DOHH2 (cell line): ENCODE measurements around the gene AK9.

Source experiments
- EZH2phosphoT487 ChIP-seq: fragments of 200-600 bp; sonication (generic); IDR thresholded peaks from 2 replicates; pipeline ENCODE4 v1.6.1; 2017; ENCODE audit warnings: borderline replicate concordance, mild to moderate bottlenecking, antibody characterized with exemption, low read length, moderate library complexity, mixed read lengths
- TF ChIP-seq, protein P1 (sequence below): fragments of 200-600 bp; sonication (generic); IDR thresholded peaks from one replicate; pipeline ENCODE4 v1.5.1; 2014; ENCODE audit warnings: antibody characterized with exemption, mild to moderate bottlenecking, low read depth, low read length; ENCODE audit not compliant: poor library complexity, severe bottlenecking

DNA sequence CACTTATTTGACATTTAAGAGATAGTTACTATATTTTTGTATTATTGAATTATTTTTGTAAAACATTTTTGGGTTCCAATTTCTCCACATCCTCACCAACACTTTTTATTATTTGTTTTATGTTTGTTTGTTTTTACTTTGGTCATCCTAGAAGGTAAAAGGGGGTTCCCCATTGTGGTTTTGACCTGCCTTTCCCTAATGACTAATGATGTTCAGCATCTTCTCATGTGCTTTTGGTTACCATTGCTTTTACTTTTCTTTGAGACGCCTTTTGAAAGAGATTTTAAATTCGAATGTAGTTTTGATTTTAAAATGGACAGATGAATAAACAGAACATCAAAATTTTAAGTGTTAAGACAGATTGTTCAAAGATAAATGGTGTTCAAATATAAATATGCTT lies 46.9 kb downstream of the AK9 start:
- TF ChIP-seq, protein P1, sequence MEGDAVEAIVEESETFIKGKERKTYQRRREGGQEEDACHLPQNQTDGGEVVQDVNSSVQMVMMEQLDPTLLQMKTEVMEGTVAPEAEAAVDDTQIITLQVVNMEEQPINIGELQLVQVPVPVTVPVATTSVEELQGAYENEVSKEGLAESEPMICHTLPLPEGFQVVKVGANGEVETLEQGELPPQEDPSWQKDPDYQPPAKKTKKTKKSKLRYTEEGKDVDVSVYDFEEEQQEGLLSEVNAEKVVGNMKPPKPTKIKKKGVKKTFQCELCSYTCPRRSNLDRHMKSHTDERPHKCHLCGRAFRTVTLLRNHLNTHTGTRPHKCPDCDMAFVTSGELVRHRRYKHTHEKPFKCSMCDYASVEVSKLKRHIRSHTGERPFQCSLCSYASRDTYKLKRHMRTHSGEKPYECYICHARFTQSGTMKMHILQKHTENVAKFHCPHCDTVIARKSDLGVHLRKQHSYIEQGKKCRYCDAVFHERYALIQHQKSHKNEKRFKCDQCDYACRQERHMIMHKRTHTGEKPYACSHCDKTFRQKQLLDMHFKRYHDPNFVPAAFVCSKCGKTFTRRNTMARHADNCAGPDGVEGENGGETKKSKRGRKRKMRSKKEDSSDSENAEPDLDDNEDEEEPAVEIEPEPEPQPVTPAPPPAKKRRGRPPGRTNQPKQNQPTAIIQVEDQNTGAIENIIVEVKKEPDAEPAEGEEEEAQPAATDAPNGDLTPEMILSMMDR = no peak
- no peak for TF ChIP-seq EZH2phosphoT487
